GM21723 (cell line): ENCODE results near the gene SREBF2.

Experiments
- ATAC-seq: cut with Tn5 transposase; IDR thresholded peaks from one replicate; pipeline ENCODE4 v1.9.1; 2021; ENCODE audit warnings: mild to moderate bottlenecking, moderate library complexity; ENCODE audit not compliant: unreplicated experiment

Gene SREBF2

DNA sequence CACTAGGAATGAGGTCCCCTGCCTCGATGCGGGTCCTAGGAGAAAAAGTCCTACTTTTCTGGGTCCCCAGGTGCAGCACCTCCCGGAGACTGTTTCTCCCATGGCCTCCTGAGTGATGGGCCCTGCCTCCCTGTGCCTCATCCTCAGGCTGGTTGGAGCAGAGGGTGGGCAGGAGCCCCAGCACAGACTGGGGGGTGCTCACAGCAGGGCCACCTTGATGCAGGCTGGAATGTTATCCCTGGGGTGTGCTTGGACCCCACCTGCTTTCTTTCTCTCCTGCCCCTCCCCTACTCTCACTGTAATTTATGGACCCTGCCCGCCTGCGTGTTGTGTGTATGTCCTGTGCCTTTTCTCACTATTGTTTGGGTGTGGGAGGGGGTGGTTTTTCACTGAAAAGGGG is 73.9 kb downstream of the SREBF2 start:
- ATAC-seq, result no peak

DNA sequence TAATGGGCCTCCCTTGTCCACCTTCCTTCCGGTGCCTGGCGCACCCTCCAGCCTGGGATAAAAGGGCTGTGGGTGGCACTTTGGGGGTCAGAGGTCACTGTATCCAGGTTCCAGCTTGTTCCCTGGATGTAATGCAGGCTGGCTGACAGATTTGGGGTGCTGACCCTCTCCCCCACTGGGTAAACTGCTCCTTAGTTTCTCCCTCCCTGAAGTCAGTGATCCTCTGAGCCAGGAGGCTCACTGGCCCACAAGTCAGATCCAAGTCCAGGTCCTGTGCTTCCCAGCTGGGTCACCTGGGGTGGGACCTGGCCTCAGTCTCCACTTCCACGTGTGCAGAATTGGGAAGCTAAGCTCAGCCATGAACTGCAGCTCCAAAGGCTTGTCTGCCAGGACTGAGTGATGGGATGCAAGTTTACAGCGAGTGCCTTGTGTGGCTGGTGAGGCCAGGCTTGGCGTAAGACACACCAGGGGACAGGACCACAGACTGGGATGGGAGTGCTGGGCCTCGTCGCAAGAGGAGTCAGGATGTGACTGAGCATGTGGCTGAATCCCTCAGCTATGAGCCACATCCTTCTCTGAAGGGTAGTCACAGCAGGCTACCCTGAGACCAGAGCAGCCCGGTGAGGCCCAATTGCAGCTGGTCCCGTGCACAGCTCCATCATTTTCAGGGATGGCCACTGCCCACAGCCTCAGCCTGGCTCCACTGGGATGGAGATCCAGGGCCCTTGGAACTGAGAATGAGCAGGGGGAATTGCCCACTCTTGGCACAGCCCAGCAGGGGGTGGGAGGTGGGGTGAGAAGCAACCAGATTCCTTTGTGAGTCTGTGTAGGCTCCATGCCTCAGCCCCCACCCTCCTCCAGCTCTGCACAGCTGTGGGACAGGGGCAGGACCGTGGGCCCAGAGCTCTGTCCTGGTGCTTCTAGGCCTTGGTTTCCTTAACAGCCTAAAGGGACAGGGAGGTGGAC is 74.8 kb downstream of the SREBF2 start:
- no peak for ATAC-seq

DNA sequence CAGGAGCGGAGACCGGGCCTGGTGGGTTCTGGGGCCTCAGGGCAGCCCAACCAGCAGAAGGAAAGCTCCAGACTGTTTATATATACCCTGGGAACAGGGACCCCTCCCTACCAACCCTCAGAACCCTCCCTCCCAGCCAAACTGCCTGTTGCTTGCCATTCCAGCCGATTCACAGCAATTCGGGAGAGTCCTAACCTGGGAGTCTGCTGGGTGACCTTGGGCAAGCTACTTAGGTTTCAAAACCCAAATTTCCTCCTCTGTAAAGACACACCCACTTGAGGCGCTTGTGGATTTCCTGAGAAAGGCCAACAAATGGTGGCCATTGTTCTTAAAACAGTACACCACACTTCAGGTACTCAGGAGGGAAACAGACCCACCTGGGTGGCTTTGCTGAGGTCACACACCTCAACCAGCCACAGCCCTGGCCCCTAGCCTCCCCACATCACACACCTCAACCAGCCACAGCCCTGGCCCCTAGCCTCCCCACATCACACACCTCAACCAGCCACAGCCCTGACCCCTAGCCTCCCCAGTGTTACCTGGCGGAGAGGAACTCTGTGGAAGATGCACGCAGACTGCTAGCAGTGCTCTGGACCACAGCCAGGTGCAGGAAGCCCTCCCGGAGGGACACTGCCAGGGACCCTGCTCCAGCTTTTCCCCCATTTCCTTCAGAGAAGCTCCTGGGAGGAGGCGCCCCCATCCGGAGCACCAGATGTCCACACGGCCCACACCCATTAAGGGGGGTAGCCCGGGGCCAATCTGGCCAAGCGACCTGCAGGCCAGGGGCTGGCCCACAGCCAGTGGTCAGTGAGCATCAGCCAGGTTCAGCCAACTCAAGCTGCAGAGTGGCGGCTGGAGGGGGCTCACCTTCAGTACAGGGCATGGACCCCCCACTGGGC is 75.8 kb downstream of the SREBF2 start:
- ATAC-seq, result no peak

DNA sequence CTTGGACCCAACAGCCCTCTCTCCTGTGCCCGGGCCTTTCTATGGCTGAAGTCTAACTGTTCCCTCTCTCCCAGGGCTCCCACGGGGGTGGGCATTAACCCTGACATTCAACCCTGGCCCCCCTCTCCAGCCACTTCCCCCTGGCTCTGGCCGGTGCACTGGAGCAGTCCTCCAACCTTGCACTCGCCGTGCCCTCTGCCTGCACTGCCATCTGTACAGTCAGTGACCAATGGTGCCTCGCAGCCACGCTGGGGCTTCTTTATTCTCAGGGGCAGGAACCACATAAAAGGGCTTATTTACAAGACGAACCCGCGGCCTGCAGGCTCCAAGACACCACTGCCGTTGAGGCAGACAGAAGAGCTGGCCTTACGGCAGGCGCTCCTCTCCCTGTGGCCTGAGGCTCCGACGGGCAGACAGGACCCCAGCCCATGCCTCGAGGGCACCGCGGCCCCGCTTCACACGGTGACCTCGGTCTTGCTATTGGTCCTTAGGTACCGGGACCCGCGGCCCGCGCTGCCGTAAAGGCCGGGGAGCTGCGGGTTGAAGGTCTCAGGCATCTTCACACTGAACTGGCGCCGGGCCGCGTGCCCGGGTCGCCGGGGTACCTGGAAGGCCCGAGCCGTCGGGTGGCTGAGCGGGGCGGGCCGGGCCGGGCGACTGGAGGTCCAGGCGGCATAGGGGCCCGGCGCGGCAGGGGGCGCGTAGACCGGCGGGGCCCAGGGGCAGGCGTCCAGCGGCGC is 76.6 kb downstream of the SREBF2 start:
- ATAC-seq, result no peak

DNA sequence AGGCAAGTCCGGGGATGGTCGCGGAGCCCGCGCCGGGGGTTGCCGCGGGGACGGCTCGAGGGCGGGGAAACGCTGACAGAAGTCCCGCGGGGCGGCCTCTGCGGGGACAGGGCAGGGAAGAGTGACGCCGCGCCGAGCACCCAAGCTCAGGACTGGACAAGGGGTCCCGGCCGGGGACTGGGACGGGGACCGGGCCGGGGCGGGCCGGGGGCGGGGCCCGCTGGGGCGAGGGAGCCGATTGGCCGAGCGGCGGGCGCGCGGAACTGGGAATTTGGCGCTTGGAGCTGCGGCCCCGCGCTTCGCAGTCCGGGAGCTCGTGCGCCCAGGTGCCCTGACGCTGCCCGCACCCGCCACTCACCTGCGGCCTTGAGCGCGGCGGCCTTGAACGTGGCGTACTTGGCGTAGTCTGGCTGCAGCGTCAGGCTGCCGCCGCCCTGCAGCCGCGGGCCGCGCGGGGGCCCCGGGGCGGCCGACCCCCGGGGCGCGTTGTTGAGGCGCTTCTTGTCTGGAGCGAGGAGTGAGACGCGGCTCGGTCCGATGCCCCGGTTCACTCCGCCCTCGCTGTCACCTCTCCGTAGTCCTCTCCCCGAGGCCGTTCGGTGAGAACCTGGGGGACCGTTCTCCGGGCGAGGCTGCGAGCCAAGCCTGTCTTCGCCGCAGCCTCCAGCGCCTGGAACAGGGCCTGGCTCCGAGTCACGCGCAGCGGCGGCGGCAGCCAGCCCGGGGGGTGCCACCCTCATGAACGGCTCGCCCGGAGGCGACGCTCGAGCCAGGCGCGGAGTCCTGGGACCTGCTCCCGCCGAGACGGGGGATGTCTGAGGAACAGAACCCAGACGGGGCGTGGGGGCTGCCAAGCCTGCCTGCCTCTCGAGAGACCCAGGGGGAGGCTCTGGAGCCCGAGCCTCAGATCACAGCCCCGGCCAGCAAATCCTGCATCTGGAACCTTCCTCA is 77.4 kb downstream of the SREBF2 start:
- ATAC-seq, result no peak

DNA sequence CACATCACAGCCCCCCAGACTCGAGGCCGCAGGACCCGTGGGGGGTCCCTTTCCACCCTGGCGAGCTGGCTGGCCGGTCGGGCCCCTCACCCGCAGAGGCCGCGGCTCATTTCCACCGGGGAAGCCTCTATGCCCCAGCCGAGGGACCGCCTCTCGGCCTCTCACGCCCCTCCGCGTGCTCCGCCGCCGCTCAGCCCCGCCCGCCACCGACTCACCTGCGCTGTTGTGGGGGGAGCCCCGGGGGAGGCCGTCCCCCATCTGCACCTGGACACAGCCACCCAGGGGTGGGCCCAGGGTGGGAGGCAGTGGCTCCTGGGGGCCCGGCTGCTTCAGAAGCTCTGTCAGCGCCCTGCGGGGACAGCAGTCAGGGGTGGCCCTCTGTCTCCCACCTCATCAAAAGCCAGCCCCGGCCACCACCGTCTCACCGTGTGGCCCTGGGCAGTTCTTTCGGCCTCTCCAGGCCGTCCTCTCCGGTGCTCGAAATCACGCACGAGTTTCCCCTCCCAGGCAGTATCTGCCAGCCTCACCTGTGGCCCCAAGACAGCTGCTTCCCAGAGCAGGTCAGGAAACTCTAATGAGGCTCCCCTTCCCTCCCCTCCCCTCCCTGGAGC is 78.2 kb downstream of the SREBF2 start:
- ATAC-seq, result no peak

DNA sequence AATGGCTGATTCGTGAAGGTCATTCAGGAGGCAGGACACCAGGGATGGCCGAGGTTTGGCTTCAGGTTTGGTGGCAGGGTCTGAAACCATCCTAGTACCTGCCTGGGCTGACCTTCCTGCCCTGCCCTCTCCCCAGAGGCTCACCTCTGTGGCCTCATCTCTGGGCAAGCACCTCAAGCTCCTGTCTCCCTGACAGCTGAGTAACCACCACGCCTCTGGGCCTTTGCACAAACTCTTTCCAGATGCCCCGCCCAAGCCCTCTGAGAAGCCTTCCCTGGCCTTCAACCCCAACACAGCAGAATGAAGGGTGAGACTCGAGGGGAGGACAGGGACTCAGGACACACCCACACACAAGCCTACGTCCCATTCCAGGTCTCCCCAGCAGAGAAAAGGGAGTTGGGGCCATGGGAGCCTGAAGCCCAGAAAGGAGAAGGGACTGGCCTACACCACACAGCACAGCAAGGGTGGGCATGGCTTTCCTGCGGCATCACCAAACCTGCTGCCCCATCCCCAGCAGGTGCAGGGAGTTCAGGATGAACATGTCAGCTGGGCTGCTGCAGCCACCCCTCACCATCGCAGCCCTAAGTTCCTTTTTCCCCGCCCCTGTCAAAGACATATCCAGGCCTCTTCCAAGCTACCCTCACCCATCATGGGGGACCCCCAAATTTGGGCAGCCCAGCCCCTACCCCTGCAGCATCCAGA is 79.6 kb downstream of the SREBF2 start:
- no peak for ATAC-seq

DNA sequence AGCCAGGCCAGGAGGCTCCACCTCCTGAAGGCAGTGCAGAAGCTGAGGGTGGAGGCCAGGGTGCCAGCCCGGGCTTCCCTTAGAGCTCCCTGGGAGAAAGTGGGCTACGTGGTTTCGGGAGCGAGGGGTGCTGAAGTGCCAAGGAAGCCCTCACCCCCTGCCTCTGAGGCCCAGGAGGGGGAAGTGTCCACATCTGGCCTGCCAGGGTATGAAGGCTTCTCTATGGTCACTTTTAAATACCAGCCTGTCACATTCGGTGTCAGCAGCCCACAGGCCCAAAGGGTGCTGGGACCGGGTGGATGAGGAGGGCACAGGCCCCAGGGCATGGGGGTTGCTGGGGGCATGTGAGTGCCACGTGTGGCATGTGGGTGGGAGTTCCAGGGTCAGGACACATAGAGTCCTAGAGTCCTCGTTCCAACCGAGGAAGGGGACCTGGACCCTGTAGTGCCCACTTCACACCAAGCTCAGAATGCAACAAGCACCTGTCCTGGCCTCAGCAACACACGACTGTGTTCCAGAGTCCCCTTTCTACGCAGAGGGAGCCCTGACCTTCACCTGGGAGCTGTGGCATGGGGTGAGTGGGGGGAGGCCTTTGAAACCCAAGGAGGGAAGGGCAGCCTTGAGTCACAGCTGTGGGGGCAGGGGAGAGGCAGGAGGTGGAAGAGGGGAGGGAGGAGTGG is 80.3 kb downstream of the SREBF2 start:
- no peak for ATAC-seq

DNA sequence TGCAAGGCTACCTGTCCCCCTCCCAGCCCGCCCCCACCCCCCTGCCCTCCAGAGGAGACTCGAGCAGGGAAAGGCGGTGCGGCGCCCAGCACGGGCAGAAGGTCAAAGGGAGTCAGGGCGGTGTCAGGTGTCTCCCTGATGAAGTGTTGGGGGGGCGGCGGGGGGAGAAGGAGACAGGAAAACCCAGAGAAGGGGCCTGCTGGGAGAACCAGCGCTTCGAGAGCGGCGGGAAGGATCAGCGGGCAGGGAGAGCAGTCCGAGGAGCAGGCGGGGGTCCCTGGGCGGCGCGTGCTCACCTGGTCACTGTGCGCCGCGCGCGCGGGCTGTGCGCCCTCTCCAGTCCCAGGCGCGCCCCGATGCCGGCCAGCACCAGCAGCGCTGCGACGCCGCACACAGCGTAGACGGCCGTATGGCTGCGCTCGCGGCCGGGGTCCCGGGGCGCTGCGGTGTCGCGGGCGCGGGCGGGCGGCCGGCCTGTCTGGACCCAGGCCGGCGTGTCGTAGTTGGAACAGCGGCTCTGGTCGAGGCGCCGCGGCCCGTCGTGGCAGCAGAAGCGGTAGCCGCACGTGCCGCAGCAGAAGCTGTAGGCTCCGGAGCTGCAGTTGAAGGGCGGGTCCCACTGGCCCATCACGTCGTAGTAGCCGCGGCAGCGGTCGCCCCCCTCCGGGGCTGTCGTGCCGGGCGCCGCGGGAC is 81.1 kb downstream of the SREBF2 start:
- no peak for ATAC-seq

DNA sequence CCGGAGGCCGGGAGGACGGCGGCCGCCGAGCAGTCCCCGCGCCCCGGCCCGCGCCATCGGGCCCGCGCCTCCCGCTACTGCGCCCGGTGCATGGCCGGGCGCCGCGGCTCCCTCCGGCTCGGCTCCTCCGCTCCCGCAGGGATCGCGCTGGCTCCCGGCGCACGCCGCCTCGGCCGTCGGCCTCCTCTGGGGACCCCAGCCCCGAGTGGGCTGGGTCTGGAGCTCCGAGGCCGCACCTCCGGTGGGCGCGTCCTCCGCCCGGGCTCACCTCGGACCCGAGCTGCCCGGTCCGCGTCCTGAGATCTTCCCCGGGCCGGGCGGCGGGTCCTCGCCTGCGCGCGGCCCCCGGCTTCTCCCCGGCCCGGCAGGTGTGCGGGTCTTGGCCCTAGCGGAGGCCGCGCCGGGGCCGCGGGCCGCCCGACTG is 81.7 kb downstream of the SREBF2 start:
- no peak for ATAC-seq

DNA sequence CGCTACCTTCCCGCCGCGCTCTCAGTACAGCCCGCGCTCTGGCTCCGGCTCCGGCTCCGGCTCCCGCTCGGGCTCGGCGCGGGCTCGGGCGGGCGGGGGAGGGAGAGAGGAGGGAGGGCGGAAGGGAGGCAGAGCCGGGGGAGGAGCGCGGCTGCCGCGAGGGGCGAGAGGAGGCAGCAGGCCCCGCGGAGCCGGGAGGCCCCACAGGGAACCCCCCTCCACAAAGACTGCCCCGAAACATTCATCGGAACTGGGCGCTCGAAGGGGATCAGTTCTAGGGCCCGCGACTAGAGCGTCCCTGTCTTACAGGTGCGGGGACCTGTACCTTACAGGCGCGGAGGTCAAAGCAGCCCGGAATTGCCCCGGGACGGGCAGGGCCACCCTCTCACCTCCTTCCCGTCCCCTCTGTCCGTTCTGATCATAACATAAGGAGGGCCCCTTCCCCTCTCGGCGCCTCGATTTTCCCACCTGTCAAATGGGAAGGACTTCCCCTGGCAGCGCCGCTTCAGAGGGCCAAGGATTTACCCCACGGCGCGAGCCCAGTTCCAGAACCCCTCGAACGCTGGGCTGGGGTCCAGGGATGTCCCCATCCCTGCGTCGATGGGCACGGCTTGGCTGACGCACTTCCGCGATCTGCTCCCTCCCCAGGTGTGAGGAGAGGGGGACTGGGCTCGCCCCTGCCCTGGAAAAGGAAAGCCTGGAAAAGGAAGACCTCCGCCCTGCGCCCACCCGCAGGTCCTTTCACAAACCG is 82.3 kb downstream of the SREBF2 start, which contains the start of gene SHISA8:
SHISA8 (minus strand) TSS at position 40 of the 751 bp plus-strand sequence. CDS start 407 bp downstream, outside the sequence.
- ATAC-seq, result no peak

DNA sequence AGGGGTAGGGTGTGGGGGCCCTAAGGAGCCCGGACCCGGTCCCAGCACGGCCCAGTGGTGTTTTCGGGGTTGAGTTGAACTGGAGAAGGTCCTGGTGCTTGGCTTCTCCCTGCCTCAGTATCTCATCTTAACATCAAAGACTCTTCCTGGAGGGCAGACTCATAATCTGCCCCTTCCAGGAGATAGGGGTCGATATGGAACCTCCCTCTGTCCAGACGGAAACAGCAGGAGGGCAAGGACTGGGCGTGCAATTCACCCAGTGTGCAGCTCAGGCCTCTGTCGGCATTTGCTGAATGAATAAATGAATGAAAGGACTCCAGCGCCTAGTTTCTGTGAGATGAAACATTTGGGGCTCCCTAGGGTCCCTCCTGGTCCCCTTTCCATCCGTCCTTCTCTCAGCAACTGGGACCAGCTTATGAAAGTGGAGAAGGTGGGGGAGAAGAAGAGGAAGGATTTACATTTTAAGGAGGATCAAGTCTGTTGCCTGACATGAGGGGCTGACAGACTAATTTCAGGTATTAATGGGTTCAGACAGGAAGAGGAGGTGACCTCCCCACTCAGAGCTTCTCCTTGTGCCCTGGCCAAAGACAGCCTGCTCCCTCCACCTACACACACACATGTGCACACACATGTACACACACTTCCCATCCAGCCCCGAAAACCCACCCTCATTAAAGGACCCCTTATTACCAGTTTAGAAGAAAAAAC is 83.0 kb downstream of the SREBF2 start:
- no peak for ATAC-seq

DNA sequence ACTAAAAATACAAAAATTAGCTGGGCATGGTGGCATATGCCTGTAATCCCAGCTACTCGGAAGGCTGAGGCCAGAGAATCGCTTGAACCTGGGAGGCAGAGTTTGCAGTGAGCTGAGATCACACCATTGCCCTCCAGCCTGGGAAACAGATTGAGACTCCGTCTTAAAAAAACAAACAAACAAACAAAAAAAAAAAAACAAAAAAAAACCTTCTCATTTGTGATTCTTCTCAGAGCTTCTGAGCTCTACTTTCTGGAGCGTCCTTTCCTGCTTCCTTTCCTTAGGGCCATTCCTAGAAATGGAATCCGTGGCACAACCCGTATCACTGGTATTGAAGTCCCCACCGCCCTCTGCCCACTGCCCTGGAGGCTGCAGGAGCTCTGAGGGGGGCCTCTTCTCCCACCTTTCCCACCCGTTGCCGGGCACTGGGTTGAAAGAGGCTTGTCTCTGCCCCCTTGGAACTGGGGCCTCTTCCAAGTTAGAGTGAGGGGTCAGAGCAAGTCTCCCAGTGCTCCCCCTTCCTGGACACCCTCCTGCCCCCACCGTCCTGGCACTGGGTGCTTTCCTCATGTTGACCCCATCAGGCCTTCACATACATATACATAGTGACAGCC is 83.9 kb downstream of the SREBF2 start:
- no peak for ATAC-seq

DNA sequence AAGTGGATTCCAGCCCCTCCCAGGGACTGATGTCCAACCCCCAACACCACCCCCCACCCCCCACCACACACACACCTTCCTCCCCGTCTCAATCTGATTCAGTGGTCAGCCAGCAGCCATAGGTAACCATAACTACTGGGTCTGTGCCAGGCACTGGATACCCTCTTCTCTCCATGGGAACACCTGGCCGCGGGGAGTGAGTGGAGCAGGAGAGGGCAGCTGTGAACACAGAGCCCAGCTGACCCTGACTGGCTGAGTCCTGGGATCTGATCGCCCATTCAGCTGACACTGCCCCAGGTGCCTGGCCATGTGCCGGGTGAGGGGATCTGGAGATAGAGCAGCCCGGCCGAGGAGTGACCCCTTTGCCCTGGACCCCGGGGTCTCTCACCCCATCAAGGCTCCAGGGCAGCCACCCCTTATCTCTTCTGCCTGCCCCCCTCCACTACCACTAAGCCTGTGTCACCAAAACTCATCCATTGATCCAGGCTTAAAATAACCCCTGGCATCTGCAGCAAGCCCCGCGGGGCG is 84.5 kb downstream of the SREBF2 start:
- no peak for ATAC-seq
